Activated naive CD4-positive, alpha-beta T cell (primary cell): ENCODE results near the gene EARS2.
"Not testable (repeated sequence)": the region's sequence is repeated elsewhere in the genome, so short reads cannot be mapped to it uniquely, and the experiment has no call there.

Experiments
- DNase-seq, 4 experiments: peaks; one replicate each; lab custom pipeline; 2025; lab: John Stamatoyannopoulos, UW

EARS2 gene

DNA sequence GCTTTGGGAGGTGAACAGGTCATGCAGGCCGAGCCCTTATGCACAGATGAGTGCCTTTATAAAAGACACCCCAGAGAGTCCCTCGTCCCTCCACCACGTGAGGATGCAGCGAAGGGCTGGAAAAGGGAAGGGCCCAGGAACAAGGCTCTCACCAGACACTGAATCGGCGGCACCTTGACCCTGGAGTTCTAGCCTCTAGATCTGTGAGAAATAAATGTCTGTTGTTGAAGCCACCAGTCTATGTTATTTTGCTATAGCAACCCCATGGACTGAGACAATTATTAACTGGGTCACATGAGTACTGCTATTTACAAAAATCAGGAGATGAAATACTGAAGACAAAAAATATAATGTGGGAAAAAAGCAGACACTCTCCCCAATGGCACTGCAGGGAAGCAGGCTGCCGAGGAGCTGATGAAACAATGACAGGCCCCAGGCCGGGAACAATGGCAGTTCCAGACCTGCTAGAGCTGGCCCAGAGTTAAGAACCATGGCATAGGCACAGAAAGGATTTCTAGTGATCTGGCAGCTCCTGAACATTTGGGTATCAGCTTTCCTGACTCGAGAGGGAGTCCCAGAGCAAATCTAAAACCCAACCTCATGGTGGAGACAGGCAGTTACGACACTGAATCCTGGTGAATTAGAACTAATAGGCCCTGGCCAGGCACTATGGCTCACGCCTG lies 29.0 kb downstream of the EARS2 start:
- no peak for DNase-seq

DNA sequence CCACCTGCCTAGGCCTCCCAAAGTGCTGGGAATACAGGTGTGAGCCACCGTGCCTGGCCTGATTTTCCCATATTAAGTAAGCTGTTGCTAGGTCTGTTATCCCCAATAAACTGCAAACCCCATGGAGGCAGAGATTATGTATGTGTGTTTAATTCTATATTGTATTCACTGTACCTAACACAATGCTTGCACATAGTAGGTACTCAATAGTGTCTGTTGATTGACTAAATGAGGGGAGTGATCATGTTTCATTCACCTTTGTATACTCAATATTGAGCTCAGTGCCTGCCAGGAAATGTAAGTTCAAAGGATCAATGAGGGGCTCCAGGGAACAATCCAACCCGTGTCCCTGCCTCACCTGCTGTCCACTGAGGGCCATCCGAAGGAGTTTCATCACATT lies 32.3 kb downstream of the EARS2 start:
- no peak for DNase-seq

GRCh38 chr16:23523876-23524385 lies 33.2 kb downstream of the EARS2 start:
- no peak for DNase-seq

- no peak for DNase-seq
Measured at GRCh38 chr16:23523321-23523720, 33.8 kb downstream of the EARS2 start.

DNA sequence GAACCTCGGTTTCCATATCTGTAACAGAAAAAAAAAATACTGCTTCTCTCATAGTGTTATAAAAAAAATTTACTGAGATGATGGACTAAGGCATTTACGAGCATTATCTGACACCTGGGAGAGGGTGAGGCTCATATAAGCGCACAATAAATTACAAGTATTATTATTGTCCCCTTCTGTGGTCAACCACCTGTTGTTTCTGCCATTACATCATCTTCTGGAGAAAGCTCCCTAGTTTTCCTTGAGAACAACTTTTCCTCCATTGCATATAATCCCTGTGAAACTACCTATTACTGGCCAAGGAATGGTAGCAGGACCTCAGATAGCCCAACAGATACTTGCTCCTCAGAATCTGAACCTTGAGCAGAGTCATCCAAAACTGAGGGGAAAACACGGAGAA lies 35.2 kb downstream of the EARS2 start:
- DNase-seq = no peak

DNA sequence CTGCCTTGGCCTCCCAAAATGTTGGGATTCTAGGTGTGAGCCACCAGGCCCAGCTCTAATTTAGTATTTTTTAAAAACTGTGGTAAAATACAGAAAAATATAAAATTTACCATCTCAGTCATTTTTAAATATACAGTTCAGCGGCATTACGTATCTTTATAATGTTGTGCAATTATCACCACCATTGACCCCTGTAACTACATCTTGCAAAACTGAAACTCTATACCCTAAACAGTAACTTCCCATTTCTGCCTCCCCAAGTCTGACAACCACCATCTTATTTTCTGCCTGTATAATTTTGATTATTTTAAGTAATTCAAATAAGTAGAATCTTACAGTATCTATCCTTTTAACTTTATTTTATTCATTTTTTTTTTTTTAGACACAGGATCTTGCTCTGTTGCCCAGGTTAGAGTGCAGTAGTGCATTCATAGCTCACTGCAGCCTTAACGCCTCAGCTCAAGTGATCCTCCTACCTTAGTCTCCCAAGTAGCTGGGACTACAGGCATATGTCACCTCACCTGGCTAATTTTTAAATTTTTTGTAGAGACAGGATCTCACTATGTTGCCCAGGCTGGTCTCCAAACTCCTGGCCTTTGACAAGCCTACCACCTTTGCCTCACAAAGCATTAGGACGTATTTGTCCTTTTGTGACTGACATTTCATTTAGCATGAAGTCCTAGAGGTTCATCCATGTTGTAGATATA lies 36.0 kb downstream of the EARS2 start:
- no peak for DNase-seq

- DNase-seq = no peak
Measured at GRCh38 chr16:23520500-23520899, 36.6 kb downstream of the EARS2 start.

DNA sequence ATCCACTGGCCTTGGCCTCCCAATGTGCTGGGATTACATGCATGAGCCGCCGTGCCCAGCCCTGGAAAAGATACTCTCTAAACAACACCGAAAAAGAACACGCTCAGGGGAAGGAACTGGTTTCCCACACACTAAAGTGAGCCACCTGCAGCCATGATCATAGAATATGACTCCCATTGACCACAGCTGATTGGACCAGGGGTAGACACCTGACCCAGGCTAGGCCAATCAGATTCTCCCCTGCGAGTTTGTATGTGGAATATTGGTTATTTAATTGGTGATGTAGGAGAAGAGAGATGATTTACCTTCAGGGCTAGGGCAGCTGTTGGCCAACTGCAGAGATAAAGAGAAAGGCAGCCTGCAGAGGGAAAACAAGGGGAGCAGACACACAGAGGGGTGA lies 37.9 kb downstream of the EARS2 start:
- no peak for DNase-seq

- no peak for DNase-seq
Measured at GRCh38 chr16:23518435-23518891, 38.7 kb downstream of the EARS2 start.

GRCh38 chr16:23516366-23517137 lies 40.6 kb downstream of the EARS2 start:
- no peak for DNase-seq

DNA sequence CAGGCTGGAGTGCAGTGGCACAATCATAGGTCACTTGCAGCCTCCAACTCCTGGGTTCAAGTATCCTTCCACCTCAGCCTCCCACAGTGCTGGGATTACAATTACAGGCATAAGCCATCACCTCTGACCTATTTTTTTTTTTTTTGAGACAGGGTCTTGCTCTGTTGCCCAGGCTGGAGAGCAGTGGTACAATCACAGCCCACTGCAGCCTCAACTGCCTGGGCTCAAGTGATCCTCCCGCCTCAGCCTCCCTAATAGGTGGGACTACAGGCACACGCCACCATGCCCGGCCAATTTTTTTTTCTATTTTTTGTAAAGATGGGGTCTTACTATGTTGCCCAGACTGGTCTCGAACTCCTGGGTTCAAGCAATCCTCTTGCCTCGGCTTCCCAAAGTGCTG lies 41.3 kb downstream of the EARS2 start:
- DNase-seq = no peak

DNA sequence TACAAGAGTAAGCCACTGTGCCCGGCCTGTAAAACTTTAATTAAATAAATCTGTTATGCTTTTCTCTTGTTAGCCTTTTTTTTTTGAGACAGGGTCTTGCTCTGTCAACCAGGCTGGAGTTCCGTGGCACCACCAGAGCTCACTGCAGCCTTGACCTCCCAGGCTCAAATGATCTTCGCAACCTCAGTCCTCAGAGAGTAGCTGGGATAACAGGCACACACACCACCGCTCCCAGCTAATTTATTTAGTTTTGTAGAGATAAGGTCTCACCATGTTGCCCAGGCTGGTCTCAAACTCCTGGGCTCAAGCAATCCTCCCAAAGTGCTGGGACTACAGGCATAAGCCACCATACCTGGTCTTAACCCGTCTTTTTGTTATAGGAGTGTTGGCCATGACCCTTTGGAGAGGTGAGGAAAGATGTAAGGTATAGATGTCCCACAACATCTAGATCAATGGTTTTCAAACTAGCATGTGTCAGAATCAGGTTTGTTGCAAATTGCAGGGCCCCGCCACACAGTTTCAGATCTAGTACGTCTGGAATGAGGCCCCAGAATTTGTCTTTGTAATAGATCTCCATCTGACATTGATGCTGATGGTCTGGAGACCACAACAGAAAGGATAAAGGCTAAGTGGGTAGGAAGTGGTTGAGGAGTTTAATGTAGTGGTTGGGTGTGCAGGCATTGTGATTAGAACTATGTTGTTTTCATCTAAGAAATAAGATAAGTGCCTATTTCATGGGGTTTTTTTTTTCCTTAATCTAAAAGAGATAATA lies 42.6 kb downstream of the EARS2 start:
- no peak for DNase-seq

DNA sequence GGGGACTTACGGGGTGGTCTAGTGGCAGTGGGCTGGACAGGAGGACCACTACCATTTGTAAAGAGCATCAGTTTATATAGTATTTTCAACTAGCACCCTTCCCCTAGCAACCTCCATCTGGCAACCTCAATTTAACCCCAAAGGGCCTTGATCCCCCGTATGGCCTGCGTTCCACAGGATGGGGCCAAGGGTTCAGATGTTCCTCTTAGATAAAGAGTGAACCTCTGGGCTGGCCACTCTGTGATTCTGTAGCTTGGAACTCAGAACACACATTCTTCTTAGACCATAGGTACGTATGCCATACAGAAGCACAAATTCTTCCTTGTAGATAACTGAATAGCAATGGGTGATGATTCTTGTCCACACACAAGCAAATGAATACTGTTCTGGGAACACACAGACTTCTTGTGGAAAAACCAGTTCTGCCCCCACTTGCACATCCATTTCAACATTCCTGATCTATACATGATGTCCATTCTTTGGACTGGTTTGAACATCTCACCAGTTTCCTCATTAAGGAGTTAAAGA lies 44.9 kb downstream of the EARS2 start:
- no peak for DNase-seq

DNA sequence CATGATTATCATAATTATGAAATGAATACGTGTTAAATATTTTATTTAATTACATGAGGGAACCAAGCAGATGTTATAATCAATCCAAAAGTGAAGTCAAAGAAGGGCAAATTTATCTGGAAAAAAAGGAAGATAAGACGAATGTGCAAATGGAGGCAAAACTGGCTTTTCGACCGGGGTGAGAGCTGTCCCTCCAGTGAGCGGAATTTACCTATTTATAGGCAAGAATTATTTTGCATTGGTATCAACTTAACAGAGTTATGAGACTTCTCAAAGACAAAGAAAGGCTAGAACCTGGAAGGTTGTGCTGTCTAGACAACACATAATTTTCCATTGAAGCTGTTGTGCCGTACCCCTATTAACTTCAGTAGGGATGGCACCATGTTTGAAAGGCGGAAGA lies 45.4 kb downstream of the EARS2 start:
- no peak for DNase-seq

DNA sequence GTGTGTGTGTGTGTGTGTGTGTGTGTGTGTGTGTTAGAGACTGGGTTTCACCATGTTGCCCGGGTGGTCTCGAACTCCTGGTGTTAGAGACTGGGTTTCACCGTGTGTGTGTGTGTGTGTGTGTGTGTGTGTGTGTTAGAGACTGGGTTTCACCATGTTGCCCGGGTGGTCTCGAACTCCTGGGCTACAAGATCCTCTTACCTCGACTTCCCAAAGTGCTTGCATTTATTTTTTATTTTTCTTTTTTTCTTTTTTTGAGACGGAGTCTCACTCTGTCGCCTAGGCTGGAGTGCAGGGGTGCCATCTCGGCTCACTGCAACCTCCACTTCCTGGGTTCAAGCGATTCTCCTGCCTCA lies 46.3 kb downstream of the EARS2 start:
- not testable (repeated sequence) for DNase-seq

DNA sequence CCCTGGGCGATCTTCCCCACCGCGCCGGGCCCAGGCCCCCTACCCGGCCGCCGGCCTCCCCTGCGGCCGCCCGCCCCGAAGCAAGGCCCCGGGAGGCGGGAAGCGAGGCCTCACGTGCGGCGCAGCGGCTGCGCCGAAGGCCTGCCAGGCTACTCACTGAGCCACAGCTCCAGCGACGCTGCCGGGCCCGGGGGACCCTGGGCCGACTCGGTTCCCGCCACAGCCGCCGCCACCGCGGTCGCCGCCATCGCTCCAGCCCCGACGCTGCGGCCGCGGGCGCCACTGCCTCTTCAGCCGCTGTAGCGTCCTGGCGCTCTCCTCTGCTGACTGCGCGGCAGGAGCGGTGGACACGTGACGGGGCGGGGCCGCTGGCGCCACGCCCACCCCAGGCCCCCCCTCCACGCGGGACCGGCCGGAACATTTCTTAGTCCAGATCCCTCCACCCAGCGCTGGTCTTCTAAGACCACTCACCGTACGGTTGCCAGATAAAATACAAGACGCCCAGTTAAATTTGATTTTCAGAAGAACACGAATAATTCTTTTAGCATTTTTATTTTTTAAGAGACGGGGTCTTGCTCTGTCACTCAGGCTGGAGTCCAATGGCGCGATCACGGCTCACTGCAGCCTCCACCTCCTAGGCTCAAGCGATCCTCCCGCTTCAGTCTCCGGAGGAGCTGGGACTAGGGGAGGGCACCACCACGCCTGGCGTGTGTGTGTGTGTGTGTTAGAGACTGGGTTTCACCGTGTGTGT lies 46.8 kb downstream of the EARS2 start, which contains the start of gene GGA2:
GGA2 (minus strand) TSS at position 331 of the 751 bp plus-strand sequence; CDS start at position 248, 83 bp downstream.
- peak; percentile 47 to 77 (median 64) for DNase-seq

- no peak for DNase-seq
Measured at GRCh38 chr16:23509782-23510163, 47.4 kb downstream of the EARS2 start.

- DNase-seq = no peak
Measured at GRCh38 chr16:23509441-23509754, 47.8 kb downstream of the EARS2 start.

DNA sequence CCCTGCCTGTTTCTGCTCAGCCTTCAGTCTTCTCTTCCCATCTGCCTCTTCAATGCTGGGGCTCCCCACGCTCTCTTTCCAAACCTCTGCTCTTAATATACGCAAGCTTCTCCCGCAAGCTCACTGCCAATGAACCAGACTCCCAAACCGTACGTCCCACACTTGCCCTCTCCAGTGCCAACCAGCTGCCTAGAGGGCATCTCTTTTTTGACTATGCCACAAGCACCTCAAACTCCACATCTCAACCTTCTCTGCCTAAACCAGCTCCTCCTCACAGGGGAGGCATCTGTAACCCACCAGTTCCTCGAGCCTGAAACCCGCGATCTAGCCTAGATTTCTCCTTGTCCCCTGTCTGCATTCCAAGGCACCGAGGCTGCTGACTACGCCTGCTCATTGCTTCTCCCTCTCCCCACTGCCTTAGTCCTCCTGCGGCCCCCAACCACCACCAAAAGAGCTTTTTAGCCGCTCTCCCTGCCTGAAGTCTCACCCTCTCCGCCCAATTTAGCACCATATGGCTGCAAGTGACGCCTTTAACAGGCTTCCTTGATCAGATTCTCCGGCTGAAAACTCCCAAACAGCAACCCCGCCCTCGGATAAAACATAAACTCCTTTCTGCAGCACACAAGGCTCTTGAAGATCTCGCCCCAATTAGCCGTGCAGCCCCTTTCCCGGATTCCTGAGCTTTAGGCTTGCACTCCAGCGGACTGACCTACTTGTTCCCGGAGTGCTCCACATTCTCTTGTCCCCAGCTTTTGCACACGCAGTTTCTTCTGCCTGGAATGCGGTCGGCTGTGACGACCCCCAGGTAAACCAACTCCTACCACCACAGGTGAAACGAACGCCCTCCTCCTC lies 48.3 kb downstream of the EARS2 start:
- DNase-seq = no peak

- no peak for DNase-seq
Measured at GRCh38 chr16:23506606-23506994, 50.5 kb downstream of the EARS2 start.
